ENCODE results near the gene ACTN4. TPM values are rescaled to one million over a fixed set of nuclear protein-coding genes. Genes with fewer than 3 reads are reported as not detected.

ACTN4 gene
- total and polyA plus RNA-seq, 2 experiments from 2014 or later: 59.3 to 321 TPM

DNA sequence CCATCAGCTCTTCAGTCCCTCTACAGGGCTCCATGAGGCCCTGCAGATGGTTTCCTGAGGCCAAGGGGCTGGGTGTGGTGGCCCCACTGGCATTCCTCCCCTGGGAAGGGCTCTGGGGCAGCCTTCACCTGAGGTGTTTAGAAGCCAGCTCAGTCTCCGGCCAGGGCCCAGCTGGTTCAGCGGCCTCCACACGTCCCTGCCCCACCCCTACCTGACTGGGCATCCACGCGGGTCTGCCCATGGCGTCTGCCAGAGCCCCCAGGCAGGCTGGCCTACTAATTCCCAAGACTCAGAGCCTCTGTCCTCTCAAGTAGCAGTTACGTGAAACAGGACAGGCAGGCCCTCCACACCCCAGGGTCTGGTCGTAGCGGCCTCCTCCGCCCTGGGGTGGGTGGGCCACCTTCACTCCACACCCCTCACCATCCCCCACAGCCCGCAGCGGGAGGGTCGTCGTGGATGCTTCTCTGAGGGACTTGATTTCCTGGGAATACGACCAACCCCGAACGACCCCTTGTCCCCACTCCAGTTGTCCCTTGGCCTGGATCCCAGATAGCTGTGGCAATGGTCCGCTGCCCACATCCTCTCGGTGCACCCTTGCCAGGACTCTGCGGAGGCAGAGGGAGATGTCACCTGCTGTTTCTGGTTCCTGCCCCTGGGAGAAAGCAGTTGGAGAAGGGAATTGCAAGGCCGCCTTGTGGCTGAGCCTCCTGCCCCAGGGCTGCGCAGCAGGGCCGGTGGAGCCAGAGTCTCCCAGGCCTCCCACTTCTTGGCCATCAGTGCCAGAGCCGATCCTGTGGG, 72.5 kb downstream of the ACTN4 start:
- TF ChIP-seq, protein P1, sequence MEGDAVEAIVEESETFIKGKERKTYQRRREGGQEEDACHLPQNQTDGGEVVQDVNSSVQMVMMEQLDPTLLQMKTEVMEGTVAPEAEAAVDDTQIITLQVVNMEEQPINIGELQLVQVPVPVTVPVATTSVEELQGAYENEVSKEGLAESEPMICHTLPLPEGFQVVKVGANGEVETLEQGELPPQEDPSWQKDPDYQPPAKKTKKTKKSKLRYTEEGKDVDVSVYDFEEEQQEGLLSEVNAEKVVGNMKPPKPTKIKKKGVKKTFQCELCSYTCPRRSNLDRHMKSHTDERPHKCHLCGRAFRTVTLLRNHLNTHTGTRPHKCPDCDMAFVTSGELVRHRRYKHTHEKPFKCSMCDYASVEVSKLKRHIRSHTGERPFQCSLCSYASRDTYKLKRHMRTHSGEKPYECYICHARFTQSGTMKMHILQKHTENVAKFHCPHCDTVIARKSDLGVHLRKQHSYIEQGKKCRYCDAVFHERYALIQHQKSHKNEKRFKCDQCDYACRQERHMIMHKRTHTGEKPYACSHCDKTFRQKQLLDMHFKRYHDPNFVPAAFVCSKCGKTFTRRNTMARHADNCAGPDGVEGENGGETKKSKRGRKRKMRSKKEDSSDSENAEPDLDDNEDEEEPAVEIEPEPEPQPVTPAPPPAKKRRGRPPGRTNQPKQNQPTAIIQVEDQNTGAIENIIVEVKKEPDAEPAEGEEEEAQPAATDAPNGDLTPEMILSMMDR (IDR thresholded peaks at IDR 0.05; ENCODE audit: poor library complexity): no peak
- TF ChIP-seq EZH2 (IDR thresholded peaks at IDR 0.05; ENCODE audit: borderline replicate concordance) (no peak), EZH2phosphoT487 (IDR thresholded peaks at IDR 0.05; ENCODE audit: low read depth, severe bottlenecking, unreplicated experiment) (no peak)
- Histone ChIP-seq H3K9me3 (ENCODE audit: low read depth) (no peaks in the 10 kb centered on the region), H3K4me1 (ENCODE audit: insufficient read depth) (peaks cover 14% of the 10 kb centered on the region), H3K36me3 (replicated peaks; ENCODE audit: insufficient read depth, low read depth) (no peaks in the 10 kb centered on the region), H2AFZ (no peak overlapping the region), H3K9me2 (replicated peaks; ENCODE audit: insufficient read depth) (no peaks in the 10 kb centered on the region), H4K20me1 (ENCODE audit: insufficient read depth, poor library complexity, severe bottlenecking) (no peaks in the 10 kb centered on the region), H3K79me2 (peaks cover 9% of the 10 kb centered on the region), H3K4me2 (no peak overlapping the region), H3K27me3 (no peaks in the 10 kb centered on the region), H3K27ac (peak overlapping the region; percentile 89), H3K4me3 (no peak overlapping the region)
- 93% methylated on average over 24 of the region's 24 CpGs for WGBS (ENCODE audit: low lambda C conversion rate, missing lambda C conversion rate)
- no peak for DNase-seq (ENCODE audit: low spot score)

- Histone ChIP-seq H4K20me1 (ENCODE audit: insufficient read depth, poor library complexity, severe bottlenecking) (no peaks in the 10 kb centered on the region), H3K4me1 (ENCODE audit: insufficient read depth) (peaks cover 14% of the 10 kb centered on the region), H3K27ac (peak overlapping the region; percentile 89), H3K9me2 (replicated peaks; ENCODE audit: insufficient read depth) (no peaks in the 10 kb centered on the region), H3K4me3 (no peak overlapping the region), H2AFZ (no peak overlapping the region), H3K4me2 (no peak overlapping the region), H3K9me3 (ENCODE audit: low read depth) (no peaks in the 10 kb centered on the region), H3K36me3 (replicated peaks; ENCODE audit: insufficient read depth, low read depth) (no peaks in the 10 kb centered on the region), H3K79me2 (peaks cover 5% of the 10 kb centered on the region), H3K27me3 (no peaks in the 10 kb centered on the region)
- no peak for DNase-seq (ENCODE audit: low spot score)
- no peak for TF ChIP-seq EZH2 (IDR thresholded peaks at IDR 0.05; ENCODE audit: borderline replicate concordance)
- TF ChIP-seq EZH2phosphoT487 (IDR thresholded peaks at IDR 0.05; ENCODE audit: low read depth, severe bottlenecking, unreplicated experiment): no peak
- TF ChIP-seq, protein P1 (IDR thresholded peaks at IDR 0.05; ENCODE audit: poor library complexity): no peak
- WGBS (ENCODE audit: low lambda C conversion rate, missing lambda C conversion rate): 97% methylated on average over 15 of the region's 15 CpGs
Observed at GRCh38 chr19:38720559-38721236, 73.2 kb downstream of the ACTN4 start.

DNA sequence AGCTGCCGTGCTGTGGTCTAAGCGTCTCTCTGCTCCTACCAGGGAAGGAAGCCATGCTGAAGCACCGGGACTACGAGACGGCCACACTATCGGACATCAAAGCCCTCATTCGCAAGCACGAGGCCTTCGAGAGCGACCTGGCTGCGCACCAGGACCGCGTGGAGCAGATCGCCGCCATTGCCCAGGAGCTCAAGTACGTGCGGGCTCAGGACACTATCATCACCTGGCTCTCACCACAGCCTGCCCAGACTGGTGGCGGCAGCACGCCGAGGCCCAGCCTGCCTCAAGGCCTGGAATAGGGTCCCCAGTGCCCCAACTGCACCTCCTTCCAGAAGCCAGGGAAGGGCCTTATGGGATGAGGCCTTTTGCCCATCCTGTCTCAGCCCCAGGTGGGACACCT, 74.0 kb downstream of the ACTN4 start:
- TF ChIP-seq EZH2phosphoT487 (IDR thresholded peaks at IDR 0.05; ENCODE audit: low read depth, severe bottlenecking, unreplicated experiment): no peak
- no peak for TF ChIP-seq EZH2 (IDR thresholded peaks at IDR 0.05; ENCODE audit: borderline replicate concordance)
- TF ChIP-seq, protein P1 (IDR thresholded peaks at IDR 0.05; ENCODE audit: poor library complexity): no peak
- no peaks in the 10 kb centered on the region for H3K36me3 ChIP-seq (replicated peaks; ENCODE audit: insufficient read depth, low read depth)
- no peak overlapping the region for H3K4me3 ChIP-seq
- no peaks in the 10 kb centered on the region for H3K9me3 ChIP-seq (ENCODE audit: low read depth)
- WGBS (ENCODE audit: low lambda C conversion rate, missing lambda C conversion rate): 97% methylated on average over 20 of the region's 20 CpGs
- no peak overlapping the region for H2AFZ ChIP-seq
- DNase-seq (ENCODE audit: low spot score): no peak
- H3K4me1 ChIP-seq (ENCODE audit: insufficient read depth): peaks cover 14% of the 10 kb centered on the region
- H4K20me1 ChIP-seq (ENCODE audit: insufficient read depth, poor library complexity, severe bottlenecking): no peaks in the 10 kb centered on the region
- peak overlapping the region; percentile 89 for H3K27ac ChIP-seq
- no peaks in the 10 kb centered on the region for H3K9me2 ChIP-seq (replicated peaks; ENCODE audit: insufficient read depth)
- H3K79me2 ChIP-seq: peaks cover 5% of the 10 kb centered on the region
- H3K27me3 ChIP-seq: no peaks in the 10 kb centered on the region
- no peak overlapping the region for H3K4me2 ChIP-seq

All from hepatocyte (in vitro differentiated cells).